Panc1 (cell line): Measurements from ENCODE around the gene OXT. TPM values are rescaled to one million over a fixed set of nuclear protein-coding genes. Genes with fewer than 3 reads are reported as not detected.

Source experiments
- ATAC-seq: fragments of 200-7000 bp; cut with Tn5 transposase; 2 replicates; pipeline ENCODE4 v1.9.1; 2020; ENCODE audit warnings: mild to moderate bottlenecking, moderate library complexity
- BruUV-seq: library from RNA; stranded (reverse); fragments of 400-500 nt; replicated peaks from 2 replicates; lab custom pipeline; 2021; lab: Mats Ljungman, UMichigan
- CTCF ChIA-PET: fragments of 300-600 bp; sonication (Branson Sonifier 250); formaldehyde crosslinking; loops from one replicate; lab custom pipeline; 2022; ENCODE audit warnings: antibody characterized with exemption; lab: Charles Lee
- POLR2A ChIA-PET: fragments of 300-600 bp; sonication (Branson Sonifier 250); formaldehyde crosslinking; loops from one replicate; lab custom pipeline; 2022; ENCODE audit warnings: antibody characterized with exemption; lab: Charles Lee
- DNase-seq: peaks from one replicate; pipeline ENCODE4 v3.0.0-alpha.2; 2010; ENCODE audit warnings: low read depth, low spot score
- H3K27ac ChIP-seq: 2 replicates; pipeline ENCODE4 v1.5.1; 2011; ENCODE audit warnings: mild to moderate bottlenecking, low read length, inconsistent platforms
- H3K27me3 ChIP-seq: fragments of 200-500 bp; sonication (Bioruptor generic); 2 replicates; pipeline ENCODE4 v1.6.0; 2014; ENCODE audit warnings: low read length, inconsistent platforms; ENCODE audit not compliant: control insufficient read depth, insufficient read depth
- H3K36me3 ChIP-seq: fragments of 200-500 bp; sonication (Bioruptor generic); 2 replicates; pipeline ENCODE4 v1.5.1; 2014; ENCODE audit warnings: inconsistent platforms, mild to moderate bottlenecking, low read length, moderate library complexity; ENCODE audit not compliant: control insufficient read depth, insufficient read depth
- H3K4me1 ChIP-seq: 2 replicates; pipeline ENCODE4 v1.5.1; 2011; ENCODE audit warnings: inconsistent platforms, mild to moderate bottlenecking, low read length, moderate library complexity; ENCODE audit not compliant: control insufficient read depth, insufficient read depth
- H3K4me3 ChIP-seq, 2 experiments: 2 replicates each; pipeline ENCODE4 v1.5.1; 2011 to 2012; ENCODE audit warnings: low read depth in 2 of 2, low read length in 2 of 2, mild to moderate bottlenecking in 2 of 2, inconsistent platforms in 1 of 2, moderate library complexity in 1 of 2
- H3K9me3 ChIP-seq: fragments of 200-500 bp; sonication (Bioruptor generic); 2 replicates; pipeline ENCODE4 v1.5.1; 2014; ENCODE audit warnings: low read depth, mild to moderate bottlenecking, inconsistent platforms, low read length, moderate library complexity; ENCODE audit not compliant: control insufficient read depth, insufficient read depth
- CTCF ChIP-seq: fragments of 450-650 bp; IDR thresholded peaks from 2 replicates; pipeline ENCODE4 v1.5.1; 2017; ENCODE audit warnings: mild to moderate bottlenecking
- POLR2AphosphoS5 ChIP-seq: IDR thresholded peaks from 2 replicates; pipeline ENCODE4 v1.6.1; 2012; ENCODE audit warnings: mild to moderate bottlenecking, low read depth, low read length, moderate library complexity
- SIN3A ChIP-seq: IDR thresholded peaks from 2 replicates; pipeline ENCODE4 v1.6.1; 2012; ENCODE audit warnings: low read depth, mild to moderate bottlenecking, low read length, moderate library complexity, borderline replicate concordance; ENCODE audit not compliant: insufficient read depth
- TCF7L2 ChIP-seq: IDR thresholded peaks from 2 replicates; pipeline ENCODE4 v1.6.1; 2011; ENCODE audit warnings: mild to moderate bottlenecking, low read depth, low read length, inconsistent platforms
- in situ Hi-C: cut with HindIII; loops from 2 replicates; pipeline ENCODE4 v1.10.0; 2016; ENCODE audit warnings: low sequenced_read_pairs, low pct_unique_long_range_greater_than_20kb
- intact Hi-C: fragments of 100-400 bp; cut with micrococcal nuclease; formaldehyde crosslinking; loops from one replicate; pipeline ENCODE4 v1.10.0; 2022; ENCODE audit not compliant: unreplicated experiment
- total RNA-seq: library from RNA; stranded (reverse); gene quantifications from one replicate; pipeline ENCODE4 v1.2.1, GENCODE V29; 2021; ENCODE audit not compliant: unreplicated experiment
- TF ChIP-seq, protein P1 (sequence below), 2 experiments: IDR thresholded peaks; 2 replicates each; pipeline ENCODE4 v1.6.1; 2011 to 2012; ENCODE audit warnings: low read depth in 2 of 2, control low read depth in 1 of 2, low read length in 1 of 2, mild to moderate bottlenecking in 1 of 2, moderate library complexity in 1 of 2; ENCODE audit not compliant: insufficient read depth in 1 of 2

Gene OXT
- total RNA-seq, 1 experiment from 2014 or later: not detected

GRCh38 chr20:3106185-3106584 is 34.8 kb downstream of the OXT start:
- intact Hi-C loops: no loop called here

GRCh38 chr20:3106658-3107463 is 35.4 kb downstream of the OXT start:
- Histone ChIP-seq H3K4me3 (no peak overlapping the region), H3K9me3 (no peaks in the 10 kb centered on the region), H3K36me3 (no peaks in the 10 kb centered on the region), H3K27me3 (no peaks in the 10 kb centered on the region), H3K4me1 (no peaks in the 10 kb centered on the region; the same call in 1 of the 2 replicates), H3K27ac (no peak overlapping the region)
- ATAC-seq: no peak
- BruUV-seq: no TSS peak
- TF ChIP-seq POLR2AphosphoS5: no peak
- no peak for TF ChIP-seq SIN3A
- no peak for TF ChIP-seq CTCF
- no peak for TF ChIP-seq TCF7L2
- TF ChIP-seq, protein P1, sequence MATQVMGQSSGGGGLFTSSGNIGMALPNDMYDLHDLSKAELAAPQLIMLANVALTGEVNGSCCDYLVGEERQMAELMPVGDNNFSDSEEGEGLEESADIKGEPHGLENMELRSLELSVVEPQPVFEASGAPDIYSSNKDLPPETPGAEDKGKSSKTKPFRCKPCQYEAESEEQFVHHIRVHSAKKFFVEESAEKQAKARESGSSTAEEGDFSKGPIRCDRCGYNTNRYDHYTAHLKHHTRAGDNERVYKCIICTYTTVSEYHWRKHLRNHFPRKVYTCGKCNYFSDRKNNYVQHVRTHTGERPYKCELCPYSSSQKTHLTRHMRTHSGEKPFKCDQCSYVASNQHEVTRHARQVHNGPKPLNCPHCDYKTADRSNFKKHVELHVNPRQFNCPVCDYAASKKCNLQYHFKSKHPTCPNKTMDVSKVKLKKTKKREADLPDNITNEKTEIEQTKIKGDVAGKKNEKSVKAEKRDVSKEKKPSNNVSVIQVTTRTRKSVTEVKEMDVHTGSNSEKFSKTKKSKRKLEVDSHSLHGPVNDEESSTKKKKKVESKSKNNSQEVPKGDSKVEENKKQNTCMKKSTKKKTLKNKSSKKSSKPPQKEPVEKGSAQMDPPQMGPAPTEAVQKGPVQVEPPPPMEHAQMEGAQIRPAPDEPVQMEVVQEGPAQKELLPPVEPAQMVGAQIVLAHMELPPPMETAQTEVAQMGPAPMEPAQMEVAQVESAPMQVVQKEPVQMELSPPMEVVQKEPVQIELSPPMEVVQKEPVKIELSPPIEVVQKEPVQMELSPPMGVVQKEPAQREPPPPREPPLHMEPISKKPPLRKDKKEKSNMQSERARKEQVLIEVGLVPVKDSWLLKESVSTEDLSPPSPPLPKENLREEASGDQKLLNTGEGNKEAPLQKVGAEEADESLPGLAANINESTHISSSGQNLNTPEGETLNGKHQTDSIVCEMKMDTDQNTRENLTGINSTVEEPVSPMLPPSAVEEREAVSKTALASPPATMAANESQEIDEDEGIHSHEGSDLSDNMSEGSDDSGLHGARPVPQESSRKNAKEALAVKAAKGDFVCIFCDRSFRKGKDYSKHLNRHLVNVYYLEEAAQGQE (IDR thresholded peaks at IDR 0.05; ENCODE audit: insufficient read depth in 1 of 2, low read depth in 2 of 2, low read length in 1 of 2): no peak
- CTCF ChIA-PET: no interaction called here
- no peak for DNase-seq
- intact Hi-C loops: no loop called here
- in situ Hi-C loops: no loop called here
- POLR2A ChIA-PET: no interaction called here

More at GRCh38 chr20:3106185-3106584, 34.8 kb downstream of the OXT start:
- H3K4me1 ChIP-seq: no peaks in the 10 kb centered on the region; the same call in 1 of the 2 replicates
- CTCF ChIA-PET: no interaction called here
- in situ Hi-C loops: no loop called here
- POLR2A ChIA-PET: no interaction called here
- H3K4me3 ChIP-seq: no peak overlapping the region
- H3K9me3 ChIP-seq: no peaks in the 10 kb centered on the region
- TF ChIP-seq CTCF: no peak
- TF ChIP-seq, protein P1 (IDR thresholded peaks at IDR 0.05; ENCODE audit: insufficient read depth in 1 of 2, low read depth in 2 of 2, low read length in 1 of 2): no peak
- no peak for TF ChIP-seq SIN3A
- DNase-seq (no peak), ATAC-seq (no peak)
- no peaks in the 10 kb centered on the region for H3K27me3 ChIP-seq
- H3K36me3 ChIP-seq: no peaks in the 10 kb centered on the region
- no peak overlapping the region for H3K27ac ChIP-seq
- no TSS peak for BruUV-seq
